Midbrain (tissue), 1 donor: Measurements from ENCODE around the gene TSHR.
"Not testable (repeated sequence)": the region's sequence is repeated elsewhere in the genome, so short reads cannot be mapped to it uniquely, and the experiment has no call there.

ENCODE experiments used
- DNase-seq: peaks from one replicate; lab custom pipeline; 2025; lab: John Stamatoyannopoulos, UW

The TSHR gene

DNA sequence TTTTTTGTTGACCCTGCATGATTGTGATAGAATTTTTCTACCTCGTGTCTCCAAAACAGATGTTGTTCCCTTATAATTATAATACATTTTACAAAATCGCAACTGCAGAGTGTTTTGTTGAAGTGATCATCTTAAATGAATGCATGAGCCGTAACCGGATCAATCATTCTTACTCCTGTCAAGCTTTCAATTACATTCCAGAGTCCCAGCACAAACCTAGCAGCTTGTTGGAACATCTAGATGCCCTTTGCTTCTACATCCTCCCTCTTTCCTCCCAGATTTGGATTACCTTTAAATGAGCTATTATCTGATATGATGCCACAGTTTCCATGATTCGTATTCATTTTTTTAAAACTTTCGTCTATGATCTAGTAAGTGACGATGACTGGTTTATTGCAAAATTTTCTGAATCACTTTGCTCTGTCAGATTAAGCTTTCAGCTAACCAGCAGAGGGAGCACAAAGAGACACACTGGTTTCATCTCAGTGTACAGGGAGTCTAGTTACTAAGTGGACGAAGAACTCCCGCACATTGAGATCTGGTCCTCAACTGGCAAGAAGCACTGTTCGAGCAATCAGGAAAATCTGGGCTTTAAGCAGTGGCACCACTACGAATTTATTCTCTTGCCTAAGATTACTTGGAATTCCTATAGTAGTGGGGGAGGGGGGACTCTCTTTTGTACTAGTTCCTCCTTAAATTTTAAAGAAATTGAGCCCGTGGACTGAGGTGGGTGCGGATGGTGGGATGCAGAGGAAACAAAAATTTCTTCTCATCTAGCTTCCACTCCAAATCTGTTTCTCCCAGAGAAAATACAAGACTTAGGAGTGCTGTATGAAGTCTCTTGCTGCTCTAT is 40.9 kb downstream of the TSHR start:
- DNase-seq, result peak; percentile 74

- DNase-seq, result no peak
These were observed 46.0 kb downstream of the TSHR start for GRCh38 chr14:81001447-81001846.

DNA sequence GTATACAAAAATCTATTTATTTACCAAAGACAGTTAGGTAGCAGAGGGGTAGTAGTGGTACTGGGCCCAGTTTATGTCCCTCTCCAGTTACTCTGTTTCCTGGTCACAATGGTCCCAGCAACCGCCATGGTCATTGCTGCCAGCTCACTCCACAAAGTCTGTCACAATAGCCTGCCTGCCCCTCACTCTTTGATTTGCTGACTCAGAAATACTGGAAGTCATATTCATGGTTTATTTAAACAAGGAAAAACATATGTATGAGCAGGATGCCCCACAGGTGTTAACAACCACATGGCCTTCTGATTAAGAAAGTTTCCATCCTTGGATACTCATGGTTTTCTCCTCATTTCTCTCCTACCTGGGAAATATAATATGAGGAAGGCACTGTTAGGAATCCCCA is 49.2 kb downstream of the TSHR start:
- no peak for DNase-seq

DNA sequence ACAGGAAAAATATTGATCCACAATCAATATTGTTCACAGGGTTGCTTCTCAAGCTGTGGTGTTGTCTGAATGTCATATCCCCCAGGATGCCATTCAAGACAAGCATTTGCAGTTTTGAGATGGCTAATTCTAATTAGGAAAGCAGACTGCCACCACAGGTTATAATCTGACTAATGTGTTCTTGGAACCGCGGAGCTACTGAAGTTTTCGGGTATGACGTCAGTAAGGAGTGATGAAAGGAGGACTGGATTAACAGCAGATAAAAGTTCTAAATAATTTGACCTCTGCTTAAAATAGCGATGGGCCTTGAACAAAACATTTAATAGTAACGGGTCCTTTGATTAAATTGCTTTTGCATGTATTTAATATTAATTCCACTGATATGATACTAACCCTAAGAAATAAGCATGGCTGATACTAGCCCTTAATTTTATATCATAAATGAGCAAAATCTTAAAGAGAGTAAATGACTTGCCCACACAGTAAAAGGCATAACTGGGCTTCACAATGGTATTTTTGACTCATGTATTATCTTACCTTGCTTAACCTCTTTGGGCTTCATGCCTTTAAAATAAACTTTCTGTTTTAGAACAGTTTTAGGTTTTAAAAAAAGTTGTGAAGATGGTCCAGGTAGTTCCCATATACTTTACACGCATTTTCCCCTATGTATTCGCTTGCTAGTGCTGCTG is 50.3 kb downstream of the TSHR start:
- no peak for DNase-seq

GRCh38 chr14:81006266-81006665 is 50.8 kb downstream of the TSHR start:
- DNase-seq, result no peak

DNA sequence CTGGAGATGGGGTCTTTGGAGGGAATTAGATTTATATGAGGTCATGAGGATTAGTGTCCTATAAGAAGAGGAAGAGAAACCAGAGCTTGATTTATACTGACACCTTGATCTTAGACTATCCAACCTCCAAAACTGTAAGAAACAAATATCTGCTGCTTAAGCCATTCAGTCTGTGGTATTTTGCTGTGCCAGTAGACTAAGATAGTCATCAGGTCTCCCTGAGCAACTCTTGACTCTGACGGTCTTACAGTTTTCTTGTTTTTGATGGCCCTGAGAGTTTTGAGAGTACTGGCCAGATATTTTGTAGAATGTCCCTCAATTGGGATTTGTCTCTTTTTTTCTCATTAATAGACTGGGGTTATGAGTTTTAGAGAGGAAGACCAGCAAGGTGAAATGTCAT is 51.7 kb downstream of the TSHR start:
- DNase-seq, result no peak

DNA sequence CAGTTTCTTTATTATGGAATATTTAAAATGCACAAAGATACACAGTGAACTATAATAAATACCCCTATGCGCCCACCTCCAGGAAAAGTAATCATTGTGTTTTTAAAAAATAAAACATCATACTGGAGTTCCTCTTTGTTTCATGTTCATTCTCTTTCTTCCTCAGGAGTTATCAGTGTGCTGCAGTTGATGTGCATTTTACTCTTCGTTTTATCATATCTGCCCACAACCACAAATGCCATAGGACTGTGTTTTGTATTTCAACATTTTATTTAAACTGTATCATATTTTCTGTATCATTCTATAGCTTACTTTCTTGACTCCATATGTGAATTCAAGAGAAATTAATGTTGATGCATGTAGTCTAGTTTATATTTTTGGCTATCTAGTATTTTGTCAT is 53.9 kb downstream of the TSHR start:
- no peak for DNase-seq

GRCh38 chr14:81018251-81018650 is 62.8 kb downstream of the TSHR start:
- no peak for DNase-seq

DNA sequence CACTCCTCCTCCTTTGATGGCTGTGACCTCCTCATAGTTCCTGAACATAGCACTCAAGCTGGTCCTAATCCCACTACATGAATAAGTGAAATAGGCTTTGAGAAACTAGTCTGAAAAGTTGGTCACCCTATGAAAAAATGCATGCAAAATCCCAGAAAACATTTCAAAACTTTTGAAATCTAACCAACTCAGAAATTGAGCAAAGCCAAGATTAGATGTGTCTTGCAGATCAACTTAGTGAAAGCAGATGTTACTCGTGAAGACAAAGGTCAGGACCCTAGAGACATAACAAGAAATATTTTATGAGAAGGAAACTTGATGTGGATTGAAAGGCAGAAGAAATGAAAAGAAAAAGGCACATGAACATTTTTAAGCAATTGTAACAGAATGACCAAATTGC is 63.3 kb downstream of the TSHR start:
- no peak for DNase-seq

GRCh38 chr14:81019113-81019512 is 63.7 kb downstream of the TSHR start:
- not testable (repeated sequence) for DNase-seq

GRCh38 chr14:81023095-81023710 is 67.8 kb downstream of the TSHR start:
- DNase-seq, result no peak

DNA sequence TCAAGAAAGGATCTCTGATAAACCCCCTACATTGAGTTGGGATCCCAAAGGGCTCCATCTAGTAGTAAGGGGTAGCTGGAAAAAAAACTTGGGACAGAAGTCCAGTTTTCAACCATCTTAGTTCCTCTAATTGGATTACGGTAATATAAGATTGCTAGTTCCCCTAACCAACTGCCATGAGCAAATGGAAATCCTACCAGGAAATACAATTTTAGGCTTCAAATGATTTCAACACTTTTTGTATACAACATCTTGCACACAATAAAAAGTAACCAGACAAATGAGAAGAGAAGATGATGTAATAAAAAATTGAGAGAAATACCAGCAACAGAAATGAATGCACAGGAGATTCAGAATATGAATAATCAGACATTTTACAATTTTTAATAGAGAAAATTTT is 73.0 kb downstream of the TSHR start:
- no peak for DNase-seq

DNA sequence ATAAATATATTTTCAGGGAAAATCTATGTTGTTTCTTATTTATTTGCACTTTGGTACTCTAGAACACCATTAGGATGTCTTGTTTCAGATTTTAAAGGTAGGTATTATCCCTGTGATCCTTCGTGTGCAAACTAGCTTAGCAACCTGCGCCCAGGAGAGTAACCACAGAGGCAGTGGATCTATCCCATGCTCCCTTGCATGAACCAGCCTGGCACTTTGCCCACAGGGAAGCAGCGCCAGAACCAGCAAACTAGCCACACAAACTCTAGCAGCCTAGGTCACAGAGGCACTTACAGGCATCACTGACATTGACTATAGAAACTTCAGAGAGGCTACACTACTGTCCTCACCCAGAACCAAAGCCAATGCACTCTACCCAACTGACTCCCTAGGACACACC is 76.1 kb downstream of the TSHR start:
- no peak for DNase-seq

GRCh38 chr14:81033698-81034240 is 78.3 kb downstream of the TSHR start:
- DNase-seq, result peak; percentile 1

DNA sequence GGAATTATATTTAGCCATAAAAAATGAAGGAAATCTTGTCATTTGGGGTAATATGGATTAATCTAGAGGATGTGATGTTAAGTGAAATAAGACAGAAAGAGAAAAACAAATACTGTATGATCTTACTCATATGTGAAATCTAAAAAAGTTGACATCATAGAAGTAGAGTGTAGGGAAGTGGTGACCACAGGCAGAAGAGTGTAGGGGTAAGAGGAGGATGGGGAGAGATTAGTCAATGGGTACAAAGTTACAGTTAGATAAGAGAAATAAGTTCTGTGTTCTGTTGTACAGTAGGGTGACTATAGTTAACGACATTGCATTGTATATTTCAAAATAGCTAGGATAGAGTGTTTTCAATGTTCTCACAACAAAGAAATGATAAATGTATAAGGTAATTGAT is 87.0 kb downstream of the TSHR start:
- DNase-seq, result no peak

DNA sequence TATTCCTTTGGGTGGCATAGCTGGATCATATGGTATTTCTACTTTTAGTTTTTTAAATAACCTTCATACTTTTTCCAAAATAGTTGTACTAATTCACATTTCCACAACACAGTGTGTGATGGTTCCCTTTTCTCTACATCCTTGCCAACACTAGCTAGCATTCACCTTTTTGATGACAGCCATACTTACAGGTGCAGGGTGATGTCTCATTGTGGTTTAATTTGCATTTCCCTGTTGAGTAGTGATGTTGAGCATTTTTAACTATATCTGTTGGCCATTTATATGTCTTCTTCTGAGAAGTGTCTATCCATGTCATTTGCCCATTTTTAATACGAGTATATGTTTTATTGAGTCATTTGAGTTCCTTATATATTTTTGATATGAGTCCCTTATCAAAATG is 96.1 kb downstream of the TSHR start:
- DNase-seq, result no peak

DNA sequence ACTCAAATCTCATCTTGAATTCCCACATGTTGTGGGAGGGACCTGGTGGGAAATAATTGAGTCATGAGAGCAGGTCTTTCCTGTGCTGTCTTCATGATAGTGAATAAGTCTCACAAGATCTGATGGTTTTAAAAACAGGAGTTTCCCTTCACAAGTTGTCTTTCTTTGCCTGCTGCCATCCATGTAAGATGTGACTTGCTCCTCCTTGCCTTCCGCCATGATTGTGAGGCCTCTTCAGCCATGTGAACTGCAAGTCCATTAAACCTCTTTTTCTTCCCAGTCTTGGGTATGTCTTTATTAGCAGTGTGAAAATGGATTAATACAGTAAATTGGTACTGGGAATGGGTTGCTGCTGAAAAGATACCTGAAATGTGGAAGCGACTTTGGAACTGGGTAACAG is 98.6 kb downstream of the TSHR start:
- not testable (repeated sequence) for DNase-seq

DNA sequence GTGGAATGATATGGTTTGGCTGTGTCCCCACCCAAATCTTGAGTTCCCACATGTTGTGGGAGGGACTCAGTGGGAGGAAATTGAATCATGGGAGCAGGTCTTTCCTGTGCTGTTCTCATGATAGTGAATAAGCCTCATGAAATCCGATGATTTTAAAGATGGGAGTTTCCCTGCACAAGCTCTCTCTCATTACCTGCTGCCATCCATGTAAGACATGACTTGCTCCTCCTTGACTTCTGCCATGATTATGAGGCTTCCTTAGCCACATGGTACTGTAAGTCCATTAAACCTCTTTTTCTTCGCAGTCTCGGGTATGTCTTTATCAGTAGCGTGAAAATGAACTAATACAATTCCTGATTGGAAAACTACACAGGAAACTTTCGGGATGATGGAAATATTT is 100.5 kb downstream of the TSHR start:
- no peak for DNase-seq

- no peak for DNase-seq
These were observed 107.0 kb downstream of the TSHR start for GRCh38 chr14:81062380-81062779.

DNA sequence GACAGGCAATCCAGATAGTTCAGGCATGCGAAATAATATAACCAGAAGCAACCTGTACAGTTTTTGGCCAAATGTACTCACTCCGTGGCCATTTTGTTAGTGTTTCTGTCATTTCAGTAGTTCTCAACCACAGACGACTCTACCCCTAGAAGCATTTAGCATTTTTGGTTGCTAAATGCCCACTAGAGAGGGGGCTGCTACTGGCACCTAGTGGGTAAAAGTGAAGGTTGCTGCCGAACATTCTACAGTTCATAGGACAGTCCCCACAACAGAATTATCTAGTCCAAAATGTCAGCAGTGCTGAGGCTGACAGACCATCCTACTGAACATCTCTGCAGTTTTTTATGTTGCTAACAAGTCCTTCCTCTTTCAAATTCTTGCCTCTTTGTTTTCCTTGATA is 107.4 kb downstream of the TSHR start:
- peak; percentile 16 for DNase-seq

GRCh38 chr14:81066672-81067071 is 111.3 kb downstream of the TSHR start:
- DNase-seq, result no peak

GRCh38 chr14:81067156-81067555 is 111.7 kb downstream of the TSHR start:
- DNase-seq, result no peak
